Endometrial microvascular endothelial cells (primary cell): ENCODE measurements around the gene CCDC134. TPM values are rescaled to one million over a fixed set of nuclear protein-coding genes. Genes with fewer than 3 reads are reported as not detected.

Source experiments
- in situ Hi-C: cut with HindIII; loops from 2 replicates; pipeline ENCODE4 v1.10.0; 2017; ENCODE audit warnings: low sequenced_read_pairs, low pct_unique_long_range_greater_than_20kb; ENCODE audit errors: inconsistent ontology term
- total RNA-seq: library from RNA; depleted of rRNA; stranded (reverse); fragments of >200 nt; gene quantifications from one replicate; pipeline ENCODE4 v1.2.3, GENCODE V29; 2015; ENCODE audit errors: inconsistent ontology term

CCDC134 gene
- 15.1 TPM for total RNA-seq

DNA sequence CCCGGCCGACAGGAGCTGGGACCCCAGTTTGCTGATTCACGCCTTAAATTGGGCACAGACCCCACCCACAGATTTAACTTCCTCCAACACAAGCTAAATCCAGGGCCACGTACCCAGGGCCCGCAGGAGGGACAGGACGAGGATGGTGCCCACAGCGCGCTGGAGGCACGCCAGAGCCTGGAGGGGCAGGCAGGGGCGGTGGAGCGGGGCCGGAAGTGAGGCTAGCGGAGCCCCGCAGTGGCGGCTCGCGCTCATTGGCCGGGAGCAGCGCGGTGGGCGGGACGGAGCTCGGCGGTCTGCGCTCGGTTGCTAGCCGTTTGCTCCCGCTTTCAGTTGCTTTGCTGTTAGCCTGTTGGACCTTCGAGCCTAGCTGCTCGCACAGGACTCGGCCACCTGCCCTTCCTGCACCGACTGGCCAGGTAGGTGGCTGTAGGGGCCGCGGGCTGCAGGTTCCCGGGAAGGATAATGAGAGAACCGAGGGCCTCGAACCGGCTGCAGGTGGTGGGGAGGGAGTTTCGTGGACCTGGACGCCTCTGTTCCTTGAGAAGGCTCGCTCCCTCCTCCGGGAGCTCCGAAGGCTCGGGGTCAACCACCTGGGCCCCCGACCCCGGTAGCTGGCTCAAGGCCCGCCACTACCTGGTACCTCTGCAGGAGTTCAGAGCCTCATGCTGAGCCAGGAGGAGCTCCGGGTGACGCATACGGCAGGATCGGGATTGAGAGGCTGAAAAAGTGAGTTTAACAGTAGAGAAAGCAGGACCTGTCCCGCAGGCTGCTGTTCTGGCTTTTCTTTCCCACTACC is at the start of gene CCDC134:
Gene CCDC134 (plus strand): TSS at position 332 of the 799 bp plus-strand sequence. CDS start 8,212 bp downstream, outside the sequence.
- in situ Hi-C loops = no loop called here

DNA sequence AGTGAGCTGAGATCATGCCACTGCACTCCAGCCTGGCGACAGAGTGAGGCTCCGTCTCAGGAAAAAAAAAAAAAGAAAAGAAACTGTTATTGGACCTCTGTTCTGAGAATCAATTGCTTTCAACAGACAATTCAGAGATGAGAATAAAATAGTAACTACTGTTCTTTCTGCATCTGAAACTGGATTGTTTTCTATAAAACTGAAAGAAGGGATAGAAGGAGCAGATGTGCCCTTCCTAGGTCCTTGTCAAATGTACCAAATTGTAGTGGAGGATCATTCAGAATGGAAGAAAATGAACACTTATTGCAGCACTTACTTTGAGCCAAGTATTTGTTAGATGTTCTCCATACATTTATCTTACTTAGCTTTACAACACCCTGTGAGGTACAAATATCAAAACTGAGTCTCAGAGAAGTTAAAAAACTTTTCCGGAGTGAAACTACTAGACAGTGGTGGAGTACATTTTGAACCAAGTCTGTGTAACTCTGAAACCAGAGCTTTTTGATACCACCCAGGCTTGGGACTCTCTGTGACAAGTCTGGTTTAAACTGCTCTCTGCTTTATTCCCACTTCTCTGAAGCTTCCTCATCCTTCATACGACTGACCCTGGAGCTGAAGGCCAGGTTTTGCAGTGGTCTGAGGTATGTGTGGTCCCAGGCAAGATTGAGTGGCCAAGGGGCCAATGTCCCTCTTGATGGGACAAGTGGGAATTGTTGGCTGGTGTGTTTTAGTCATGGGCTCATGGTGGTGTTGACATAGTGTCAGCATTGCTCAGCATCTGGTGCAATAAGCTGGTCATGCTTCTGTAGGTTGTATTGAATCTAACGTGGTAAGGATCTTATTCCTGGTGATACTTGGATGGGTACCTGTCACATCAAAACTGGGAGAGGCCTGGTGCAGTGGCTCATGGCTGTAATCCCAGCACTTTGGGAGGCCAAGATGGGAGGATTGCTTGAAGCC is 48.2 kb upstream of the CCDC134 start:
- in situ Hi-C loops = no loop called here

DNA sequence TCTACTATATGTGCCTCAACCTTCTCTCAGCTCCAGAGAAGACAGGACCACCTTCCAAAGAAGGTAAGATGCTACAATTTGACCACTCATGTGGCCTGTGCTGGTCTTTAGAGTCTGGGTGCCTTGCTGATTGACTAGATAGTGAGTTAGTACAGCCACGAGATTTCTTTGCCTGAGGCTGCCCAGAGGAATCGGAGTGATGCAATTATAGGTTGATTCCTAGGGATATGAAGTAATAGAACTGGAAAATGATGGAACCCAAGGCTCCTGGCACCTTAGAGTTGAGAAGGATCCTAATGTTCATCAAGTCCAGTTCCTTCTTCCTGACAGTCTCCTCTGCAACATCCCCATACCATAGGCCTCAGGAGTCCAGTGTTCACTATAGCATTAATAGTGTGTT is 46.5 kb upstream of the CCDC134 start:
- in situ Hi-C loops = no loop called here

DNA sequence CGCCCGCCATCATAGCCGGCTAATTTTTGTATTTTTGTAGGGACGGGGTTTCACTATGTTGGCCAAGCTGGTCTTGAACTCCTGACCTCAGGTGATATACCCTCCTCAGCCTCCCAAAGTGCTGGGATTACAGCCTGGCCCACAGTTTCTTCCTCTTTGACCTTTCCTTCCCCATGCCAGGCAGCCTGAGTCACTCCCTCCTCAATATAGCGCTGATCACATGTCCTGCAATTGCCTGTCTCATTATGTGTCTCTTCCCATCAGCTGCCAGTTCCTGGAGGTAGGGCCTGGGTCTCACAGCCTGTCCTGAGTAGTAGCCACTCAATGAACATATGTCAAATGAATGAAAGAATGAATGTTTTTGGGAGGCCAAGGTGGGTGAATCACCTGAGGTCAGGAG is 43.0 kb upstream of the CCDC134 start:
- in situ Hi-C loops = no loop called here

DNA sequence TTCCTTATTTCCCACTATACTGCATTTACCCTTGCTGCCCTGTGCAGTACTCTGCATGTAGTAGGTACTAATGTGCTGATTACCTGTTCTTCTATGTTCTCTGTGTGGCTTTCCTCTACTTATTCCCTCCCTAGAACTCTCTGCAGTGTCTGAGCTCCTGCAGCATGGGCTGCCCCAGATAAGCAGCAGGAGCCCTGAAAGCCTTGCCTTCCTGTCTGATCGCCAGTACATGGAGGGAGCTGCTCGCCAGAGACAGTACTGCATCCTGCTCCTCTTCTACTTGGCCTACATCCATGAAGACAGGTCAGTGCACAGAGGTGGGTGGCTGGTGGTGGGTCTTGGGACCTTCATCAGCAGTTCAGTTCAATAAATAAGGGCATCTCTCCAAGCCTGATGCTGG is 42.2 kb upstream of the CCDC134 start:
- in situ Hi-C loops = no loop called here

DNA sequence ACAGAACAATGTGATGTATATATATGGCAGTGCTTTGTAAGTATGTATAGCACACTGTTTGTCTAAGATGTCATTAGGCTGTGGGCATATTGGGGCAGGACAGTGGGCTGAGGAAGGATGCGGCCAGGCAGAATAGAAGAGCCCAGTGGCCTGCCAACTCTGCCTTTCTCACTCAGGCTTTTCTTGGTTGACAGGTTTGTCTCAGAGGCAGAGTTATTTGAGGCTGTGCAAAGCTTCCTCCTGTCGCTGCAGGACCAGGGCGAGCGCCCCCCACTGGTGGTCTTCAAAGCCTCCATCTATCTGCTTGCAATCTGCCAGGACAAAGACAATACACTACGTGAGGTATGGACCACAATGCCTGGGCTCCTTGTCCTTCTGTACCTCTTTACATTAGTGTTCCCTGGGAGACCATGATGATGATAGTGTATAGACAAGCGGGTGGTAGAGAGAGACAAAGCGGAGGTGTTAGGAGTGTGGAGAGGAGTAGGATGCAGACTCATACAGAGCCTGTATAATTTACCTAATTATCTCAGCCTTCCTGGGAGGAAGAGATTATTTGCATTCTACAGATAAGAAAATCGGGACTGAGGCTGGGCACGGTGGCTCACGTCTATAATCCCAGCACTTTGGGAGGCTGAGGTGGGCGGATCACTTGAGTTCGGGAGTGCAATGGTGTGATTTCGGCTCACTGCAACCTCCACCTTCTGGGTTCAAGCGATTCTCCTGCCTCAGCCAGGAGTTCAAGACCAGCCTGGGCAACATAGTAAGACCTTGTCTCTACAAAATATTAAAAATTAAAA is 37.3 kb upstream of the CCDC134 start:
- in situ Hi-C loops = no loop called here

DNA sequence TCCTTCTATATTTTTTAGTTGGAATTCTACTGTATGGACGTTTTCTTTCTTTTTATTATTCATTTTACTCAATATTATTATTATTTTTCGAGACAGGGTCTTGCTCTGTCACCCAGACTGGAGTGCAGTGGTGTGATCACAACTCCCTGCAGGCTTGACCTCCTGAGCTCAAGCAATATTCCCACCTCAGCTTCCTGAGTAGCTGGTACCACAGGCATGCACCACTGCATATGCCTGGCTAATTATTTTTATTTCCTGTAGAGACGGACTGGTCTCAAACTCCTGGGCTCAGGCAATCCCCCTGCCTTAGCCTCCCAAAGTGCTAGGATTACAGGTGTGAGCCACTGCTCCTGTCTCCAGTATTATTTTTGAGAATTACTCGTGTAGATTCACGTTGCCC is 34.0 kb upstream of the CCDC134 start:
- in situ Hi-C loops = no loop called here

DNA sequence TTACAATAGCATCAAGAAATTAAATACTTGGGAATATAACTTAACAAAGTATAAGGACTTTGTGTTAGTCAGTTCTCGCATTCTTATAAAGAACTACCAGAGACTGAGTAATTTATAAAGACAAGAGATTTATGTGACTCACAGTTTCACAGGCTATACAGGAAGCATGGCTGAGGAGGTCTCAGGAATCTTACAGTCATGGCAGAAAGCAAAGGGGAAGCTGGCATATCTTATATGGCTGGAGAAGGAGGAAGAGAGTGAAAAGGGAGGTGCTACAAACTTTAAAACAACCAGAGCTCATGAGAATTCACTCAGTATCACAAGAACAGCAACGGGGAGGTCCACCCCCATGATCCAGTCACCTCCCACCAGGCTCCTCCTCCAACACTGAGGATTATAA is 32.0 kb upstream of the CCDC134 start:
- in situ Hi-C loops = no loop called here

DNA sequence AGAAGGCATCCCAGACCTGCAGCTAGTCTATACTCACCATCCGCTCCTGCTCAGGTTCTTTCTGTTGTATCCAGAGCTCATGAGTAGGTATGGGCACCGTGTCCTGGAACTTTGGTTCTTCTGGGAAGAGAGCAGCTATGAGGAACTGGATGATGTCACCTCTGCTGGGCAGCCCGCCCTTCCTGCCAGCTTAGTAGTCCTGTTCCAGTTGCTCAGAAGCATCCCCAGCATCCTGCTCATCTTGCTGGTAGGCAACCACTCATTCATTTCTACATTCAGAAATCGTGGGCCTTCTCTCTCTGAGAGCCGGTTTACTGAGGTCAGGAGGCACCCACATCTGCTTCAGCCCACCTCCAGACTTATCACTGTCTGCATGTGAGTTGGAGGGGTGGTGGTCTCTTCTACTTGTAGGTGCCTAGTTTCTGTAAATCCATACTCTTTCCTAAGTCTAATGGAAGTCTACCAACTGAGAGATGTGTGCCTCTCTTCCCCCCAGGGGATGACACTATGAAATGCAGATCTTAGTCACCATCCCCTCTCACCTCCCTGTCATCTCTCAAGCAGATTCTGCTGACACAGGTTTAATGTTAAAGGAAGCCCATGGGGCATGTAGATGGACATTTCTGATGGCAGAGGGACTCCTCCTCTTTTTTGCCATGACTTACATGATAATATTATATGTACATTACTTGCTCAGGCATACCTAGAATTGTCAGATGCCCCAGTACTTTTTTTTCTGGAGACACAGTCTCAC is 29.6 kb upstream of the CCDC134 start:
- in situ Hi-C loops = no loop called here

DNA sequence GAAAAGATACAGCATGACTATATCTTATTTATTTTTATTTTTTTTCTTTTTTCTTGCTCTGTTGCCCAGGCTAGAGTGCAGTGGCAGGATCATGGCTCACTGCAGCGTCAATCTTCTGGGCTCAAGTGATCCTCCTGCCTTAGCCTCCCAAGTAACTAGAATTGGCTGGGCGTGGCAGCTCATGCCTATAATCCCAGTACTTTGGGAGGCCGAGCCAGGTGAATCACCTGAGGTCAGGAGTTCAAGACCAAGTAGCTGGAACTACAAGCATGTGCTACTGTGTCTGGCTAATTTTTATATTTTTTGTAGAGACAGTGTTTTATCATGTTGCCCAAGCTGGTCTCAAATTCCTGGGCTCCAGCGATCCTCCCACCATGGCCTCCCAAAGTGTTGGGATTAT is 28.3 kb upstream of the CCDC134 start:
- in situ Hi-C loops = no loop called here

DNA sequence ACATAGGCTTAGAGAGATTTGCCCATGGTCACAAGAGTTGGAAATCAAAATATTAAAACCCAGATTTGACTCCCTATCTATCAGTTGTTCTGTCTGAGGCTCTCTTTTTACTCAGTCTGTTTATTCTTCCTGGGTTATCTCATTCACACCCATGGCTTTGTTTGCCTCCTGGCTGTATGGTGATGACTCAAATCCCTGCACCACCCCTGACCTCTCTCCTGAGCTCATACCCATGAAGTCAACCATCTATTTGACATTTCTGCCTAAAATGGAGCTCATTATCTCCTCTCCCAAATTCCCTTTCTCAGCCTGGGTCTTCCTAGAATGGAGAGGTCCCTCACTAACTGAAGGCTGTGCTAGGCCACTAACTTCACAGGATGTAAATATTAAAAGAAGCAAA is 27.8 kb upstream of the CCDC134 start:
- in situ Hi-C loops = no loop called here

DNA sequence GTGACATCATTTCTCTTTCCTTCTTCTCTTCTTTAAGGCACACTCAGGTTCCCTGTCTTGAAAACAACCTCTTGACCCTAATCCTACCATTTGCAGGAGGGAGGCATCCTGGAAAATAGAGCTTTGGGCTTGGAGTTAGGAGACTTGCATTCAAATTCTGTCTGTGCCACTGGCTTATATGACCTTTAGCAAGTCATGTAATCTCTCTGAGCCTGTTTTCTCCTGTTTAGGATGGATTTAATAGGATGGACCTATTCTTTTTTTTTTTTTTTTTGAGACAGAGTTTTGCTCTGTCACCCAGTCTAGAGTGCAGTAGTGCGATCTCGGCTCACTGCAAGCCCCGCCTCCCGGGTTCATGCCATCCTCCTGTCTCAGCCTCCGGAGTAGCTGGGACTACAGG is 25.1 kb upstream of the CCDC134 start:
- in situ Hi-C loops = no loop called here

DNA sequence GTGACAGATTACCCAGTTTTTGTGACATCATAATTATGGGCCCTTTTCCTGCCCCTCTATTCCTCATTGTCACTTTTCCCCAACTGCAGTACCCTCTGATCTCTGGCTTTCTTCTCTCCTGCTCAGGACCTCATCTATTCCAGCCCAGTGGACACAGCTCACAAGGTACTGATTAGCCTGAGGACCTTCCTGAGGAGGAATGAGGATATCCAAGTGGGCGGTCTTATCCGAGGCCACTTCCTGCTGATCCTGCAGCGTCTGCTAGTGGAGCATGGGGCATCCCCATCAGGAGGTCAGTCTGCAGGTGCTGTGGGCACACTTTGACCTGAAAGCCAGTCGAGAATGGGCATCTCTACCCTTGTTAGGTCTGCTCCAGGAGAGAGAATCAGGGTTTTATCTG is 24.5 kb upstream of the CCDC134 start:
- in situ Hi-C loops = no loop called here

DNA sequence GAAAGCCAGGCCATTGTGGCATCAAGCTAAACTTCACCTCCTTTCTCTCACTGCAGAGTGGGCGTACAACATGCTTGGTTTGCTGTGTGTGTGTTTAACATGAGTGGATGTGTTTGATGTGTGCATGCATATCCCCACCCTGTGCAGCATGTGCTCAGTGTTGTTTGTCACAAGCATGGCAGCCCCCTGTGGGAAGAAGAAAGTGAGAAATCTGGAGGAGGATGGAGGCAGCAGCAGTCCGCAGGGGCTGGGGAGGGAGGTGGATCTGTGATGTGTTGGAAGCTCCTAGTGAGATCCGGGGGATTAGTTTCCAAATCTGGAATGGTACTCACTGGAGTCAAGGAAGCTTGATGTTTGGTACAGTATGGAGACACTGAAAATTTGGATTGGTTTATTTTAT is 24.1 kb upstream of the CCDC134 start:
- in situ Hi-C loops = no loop called here

DNA sequence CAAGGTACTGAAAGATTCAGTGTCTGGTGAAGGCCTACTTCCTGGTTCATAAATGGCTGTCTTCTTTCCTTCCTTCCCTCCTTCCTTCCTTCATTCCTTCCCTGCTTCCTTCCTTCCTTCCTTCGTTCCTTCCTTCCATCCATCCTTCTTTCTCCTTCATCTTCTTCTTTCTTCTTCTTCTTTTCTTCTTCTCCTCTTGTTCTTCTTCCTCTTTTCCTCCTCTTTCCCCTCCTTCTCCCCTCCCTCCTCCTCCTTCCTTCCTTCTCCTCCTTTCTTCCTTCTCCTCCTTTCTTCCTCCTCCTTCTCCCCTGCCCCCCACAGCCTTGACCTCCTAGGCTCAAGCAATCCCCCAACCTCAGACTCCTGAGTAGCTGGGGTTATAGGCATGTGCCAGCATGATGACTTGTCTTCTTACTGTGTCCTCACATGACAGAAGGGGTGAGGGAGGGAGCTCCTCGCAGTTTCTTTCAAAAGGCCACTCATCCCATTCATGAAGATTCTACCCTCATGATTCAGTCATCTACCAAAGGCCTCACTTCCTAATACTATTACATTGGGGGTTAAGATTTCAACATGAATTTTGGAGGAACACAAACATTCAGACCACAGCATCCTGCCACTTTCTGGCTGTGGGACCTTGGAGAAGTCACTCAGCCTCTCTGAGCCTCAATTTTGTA is 22.6 kb upstream of the CCDC134 start:
- in situ Hi-C loops = no loop called here

DNA sequence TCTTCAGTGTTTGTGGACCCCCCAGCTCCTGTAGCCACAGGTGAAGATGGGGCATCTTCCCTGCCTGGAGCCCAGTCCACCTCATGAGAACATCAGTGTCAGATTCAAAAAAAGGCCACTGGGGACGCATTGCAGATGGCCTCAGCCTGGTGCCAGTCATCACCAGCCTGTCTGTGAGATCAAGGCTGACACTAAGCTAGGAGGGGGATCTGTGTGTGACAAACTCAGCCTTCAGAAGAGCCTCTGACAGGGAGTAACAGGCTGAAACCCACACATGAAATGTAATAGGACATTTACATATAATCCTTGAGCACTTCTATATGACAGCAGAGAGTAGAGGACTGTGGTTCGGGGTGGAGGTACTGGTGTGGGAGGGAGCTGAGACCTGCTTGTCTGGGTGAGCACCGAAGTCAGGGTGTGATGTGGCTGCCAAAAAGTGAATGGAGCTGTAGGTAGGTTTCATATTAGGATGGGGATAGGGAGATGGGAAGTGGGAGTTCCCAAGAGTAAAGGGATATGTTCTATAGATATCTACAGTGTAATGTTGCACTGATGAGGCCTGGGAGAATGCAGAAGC is 20.5 kb upstream of the CCDC134 start:
- in situ Hi-C loops = no loop called here

DNA sequence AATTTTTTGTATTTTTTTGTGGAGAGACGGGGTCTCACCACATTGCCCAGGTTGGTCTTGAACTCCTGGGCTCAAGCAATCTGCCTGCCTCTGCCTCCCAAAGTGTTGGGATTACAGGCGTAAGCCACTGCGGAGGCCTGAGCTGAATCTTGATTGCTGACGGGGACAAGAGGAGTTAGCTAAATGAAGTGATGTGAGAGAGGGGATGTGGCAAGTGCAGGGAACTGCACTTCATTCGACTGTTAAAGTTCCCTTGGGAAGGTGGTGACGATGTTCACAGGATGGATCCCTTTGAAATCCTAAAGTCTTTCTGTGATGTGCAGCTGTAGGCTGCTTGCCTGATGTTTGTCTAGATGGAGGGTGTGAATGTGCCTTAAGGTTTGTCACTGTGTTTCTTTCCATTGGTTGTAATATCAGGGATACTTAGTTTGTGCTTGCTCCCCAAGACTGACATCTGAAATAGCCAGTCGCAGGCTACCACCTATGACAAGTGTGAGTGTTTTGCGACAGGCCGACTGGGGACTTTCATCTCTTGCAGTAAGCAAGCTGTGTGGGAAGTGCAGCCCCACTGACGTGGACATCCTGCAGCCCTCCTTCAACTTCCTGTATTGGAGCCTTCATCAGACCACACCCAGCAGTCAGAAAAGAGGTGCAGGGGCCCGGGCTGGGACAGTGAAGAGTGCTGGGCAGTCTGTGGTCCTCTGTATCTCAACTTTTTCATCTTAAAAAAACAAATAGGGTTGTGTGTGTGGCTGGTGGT is 19.6 kb upstream of the CCDC134 start:
- in situ Hi-C loops = no loop called here
